ENCODE data around the gene OGA.

Gene OGA

DNA sequence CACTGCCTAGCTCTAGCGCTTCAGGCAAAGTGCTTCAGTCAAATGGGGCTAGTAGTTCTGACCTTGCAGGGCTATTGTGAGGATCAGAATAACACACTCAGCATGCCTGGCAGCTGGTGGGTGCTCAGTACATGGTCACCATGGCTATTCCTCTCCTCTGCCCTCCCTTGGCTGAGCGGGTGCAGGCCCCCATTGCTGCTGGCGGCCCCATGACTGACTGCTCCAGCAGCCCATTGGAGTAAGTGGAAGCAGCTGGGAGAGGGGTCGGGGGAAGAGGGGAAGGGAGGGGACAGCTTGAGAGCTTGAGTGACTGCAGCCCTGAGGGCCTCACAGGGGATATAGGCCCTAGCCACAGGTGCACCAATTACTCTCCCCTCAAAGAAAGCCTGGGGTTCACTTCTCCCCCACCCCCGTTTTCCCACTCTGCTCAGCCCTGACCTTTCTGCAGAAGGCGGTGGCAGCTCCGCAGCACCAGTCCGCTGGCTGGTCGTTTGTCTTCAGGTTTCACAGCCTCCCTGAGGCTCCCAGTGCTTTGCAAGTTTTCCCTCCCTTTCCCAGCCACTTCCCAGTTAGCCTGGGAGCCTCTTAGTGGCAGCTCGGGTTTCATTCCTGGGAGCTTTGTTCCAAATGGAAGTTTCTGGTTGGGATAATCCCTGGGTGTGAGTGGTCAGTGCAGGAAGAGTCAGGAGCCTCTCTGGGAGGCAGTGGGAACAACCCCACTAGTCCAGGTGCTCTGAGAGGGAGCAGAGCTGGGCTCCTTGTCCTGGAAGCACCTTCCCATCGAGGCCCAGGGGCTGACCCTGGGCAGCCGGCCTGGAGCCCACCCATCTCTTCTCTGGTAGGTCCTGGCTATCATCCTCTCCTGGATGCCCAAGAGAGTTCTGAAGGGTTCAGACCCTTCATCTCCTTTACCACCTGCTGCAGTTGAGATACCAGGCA, 58.7 kb downstream of the OGA start:
- DNase-seq (ENCODE audit: low spot score), result no peak

DNA sequence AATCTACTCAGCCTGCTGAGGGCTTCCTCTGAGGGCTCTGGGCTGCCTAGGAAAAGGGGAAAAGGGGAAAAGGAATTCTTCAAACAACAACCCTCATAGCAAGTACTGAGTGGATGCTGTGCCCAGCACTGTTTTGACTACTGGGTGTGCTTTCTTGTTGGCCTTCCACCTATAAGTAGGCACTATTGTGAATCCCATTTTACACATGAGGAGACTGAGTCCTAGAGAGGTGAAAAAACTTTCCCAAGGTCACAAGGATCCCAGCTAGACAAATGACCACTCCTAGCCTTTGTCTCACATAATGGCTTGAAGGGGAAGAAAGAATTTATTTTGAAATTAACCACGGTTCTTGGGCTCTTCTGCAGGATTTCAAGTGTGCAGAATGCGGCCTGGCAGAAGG, 59.4 kb downstream of the OGA start:
- no peak for DNase-seq (ENCODE audit: low spot score)

DNA sequence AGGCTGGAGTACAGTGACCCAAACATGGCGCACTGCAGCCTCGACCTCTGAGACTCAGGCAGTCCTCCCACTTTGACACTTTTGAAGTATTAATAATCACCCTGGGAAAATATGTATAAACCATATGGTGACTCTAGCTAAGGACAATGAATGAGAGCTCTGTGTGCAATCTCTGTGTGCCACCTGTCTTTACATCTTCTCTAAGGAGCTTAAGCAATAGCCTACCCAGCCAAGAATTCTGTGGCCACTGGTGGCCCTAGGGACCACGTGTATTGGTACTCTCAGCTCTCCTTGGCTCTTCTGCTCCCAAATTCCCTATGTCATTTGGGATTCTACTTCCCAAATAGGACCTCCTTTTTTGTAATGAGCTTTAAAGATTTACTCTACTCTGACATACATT, 66.0 kb downstream of the OGA start:
- no peak for DNase-seq (ENCODE audit: low spot score)

DNA sequence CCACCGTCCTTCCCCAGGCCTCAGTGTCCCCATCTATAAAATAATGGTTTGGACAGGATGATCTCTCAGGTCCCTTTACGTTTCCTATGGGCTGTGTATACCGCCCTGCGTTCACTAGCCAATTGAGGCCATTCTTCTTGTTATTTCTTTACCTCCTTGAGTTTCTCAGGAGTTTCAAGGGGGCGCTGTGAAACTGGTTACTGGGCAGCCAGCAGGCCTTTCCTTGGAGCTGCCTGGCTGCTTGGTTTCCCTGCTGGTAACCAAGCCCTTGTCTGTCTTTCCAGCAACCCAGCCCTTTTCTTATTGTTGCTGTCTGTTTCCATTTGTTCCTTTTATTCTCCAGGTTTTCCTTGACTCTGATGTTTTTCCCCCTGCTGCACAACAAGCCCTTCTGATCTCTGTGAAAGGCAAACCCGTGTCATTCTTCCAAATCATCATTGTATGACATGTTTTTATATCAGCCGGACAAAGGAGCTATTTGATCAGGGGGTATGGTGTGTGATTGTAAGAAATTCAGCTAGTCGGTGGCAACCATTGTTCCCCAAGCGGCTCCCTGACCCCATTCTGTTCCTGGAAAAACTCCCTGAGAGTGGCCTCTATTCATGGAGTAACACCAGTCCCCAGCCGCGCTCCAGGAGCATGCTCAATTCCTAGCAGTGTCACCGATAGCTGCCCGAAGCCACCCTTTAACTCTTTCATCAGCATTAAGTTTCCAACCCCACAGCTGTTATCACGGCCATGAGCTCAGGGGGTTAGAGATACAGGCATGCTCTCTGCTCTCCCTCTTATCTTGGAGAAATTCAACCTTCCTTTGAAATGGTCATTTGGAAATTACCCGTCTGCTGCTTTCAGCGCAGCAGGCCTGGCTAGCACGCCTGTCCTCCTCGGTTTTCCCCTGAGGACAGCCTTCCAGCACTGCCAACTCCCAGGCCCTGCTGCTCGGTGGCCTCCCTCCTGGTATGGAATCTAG, 68.9 kb downstream of the OGA start:
- DNase-seq (ENCODE audit: low spot score), result no peak

DNA sequence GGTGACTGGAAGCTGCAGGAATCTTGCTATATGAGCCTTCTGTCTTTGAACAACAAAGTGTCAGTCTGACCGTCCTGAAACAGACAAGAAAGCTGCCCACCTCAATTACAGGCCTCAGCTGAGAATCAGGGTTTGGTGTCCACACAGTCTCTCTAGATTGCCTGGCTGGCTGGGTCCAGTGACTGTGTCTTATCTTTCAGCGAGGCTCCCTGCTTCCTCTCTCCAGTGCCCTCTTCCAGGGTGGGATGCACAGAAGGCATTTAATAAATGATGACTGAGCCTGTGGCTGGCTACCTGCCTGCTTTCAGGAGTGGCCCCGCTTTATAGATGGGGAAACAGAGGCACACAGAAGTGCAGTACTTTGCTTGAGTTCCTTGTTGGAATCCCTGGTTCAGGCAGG, 69.7 kb downstream of the OGA start:
- DNase-seq (ENCODE audit: low spot score), result no peak

DNA sequence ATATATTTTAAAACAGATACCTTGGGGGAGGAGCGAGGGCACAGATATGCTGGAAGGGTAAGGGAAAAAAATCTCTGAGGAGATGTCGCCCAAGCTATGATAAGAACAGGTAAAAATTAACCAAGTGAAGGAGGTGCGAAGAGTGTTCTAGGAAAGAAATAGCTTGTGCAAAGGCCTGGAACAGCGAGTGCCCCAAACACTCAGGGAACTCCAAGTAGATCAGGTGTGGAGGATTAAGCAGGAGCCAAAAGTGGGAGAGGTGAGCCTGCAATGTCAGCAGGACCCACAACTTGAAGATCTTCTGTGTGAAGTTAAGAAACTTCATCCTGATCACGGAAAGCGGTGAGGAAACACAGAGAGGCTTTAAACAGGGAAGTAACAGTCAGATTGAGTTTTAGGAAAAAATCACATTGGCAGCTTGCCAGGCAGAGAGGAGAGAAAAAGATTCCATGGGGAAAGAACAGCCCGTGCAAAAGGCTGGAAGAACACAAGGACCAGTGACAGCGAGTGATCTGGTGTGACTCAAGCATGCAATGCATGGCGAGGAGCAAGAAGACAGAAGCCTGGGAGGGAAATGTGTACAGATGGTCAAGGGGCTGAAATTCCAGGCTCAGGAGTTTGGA, 73.1 kb downstream of the OGA start:
- no peak for DNase-seq (ENCODE audit: low spot score)

DNA sequence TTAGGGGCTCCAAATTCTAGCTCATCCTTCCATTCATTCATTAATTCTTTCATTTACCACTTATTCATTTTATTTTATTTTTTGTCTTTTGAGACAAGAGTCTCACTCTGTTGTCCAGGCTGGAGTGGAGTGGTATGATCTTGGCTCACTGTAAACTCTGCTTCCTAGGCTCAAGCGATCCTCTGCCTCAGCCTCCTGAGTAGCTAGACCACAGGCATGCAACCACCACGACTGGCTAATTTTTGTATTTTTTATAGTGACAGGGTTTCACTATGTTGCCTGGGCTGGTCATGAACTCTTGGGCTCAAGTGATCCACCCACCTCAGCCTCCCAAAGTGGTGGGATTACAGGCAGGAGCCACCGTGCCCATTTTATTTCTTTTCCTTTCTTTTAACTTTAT, 74.0 kb downstream of the OGA start:
- no peak for DNase-seq (ENCODE audit: low spot score)

DNA sequence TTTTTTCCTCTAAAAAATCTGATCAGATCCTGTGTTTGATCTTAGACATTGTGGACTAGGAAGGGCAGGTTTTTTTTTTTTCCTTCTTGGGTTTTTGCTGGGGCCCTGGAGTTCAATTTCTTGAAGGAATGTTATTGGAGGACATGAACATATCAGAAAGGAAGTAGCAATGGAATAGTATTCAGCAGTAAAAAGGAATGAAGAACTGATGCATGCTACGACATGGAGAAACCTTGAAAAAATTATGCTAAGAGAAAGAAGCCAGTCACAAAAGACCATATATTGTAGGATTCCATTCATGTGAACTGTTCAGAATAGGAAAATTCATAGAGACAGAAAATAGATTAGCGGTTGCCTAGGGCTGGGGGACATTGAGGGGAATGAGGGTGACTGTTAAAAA, 76.3 kb downstream of the OGA start:
- DNase-seq (ENCODE audit: low spot score), result no peak

DNA sequence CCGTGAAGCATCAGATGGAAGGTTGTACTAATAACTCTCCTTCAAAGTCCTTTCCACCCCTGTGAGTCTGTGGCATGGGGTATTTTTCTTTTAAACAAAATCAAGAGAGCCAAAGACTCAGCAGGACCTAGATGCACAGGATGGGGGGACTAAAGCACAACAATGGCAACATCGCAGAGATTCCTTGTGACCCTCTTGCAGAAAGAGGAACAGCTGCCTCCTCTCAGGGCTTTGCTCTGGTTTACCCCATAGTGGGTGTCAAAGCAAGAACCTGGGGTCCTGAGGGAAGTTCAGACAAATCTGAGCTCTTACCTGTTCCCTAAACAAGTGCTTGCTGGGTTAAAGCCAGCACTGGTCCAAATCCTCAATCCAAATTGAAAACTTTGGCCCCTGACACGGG, 81.6 kb downstream of the OGA start:
- DNase-seq (ENCODE audit: low spot score), result no peak
